GM19452 (cell line): ENCODE results near the gene GPR17.

ENCODE experiments used
- ATAC-seq: cut with Tn5 transposase; IDR thresholded peaks from one replicate; pipeline ENCODE4 v1.9.1; 2021; ENCODE audit not compliant: unreplicated experiment

GPR17 gene

GRCh38 chr2:127640082-127641072, 5.6 kb upstream of the GPR17 start:
- ATAC-seq, result peak; percentile 49

GRCh38 chr2:127641133-127641532, 4.8 kb upstream of the GPR17 start:
- no peak for ATAC-seq

GRCh38 chr2:127641846-127642507, 4.0 kb upstream of the GPR17 start:
- ATAC-seq, result no peak

GRCh38 chr2:127642706-127643438, 3.1 kb upstream of the GPR17 start:
- ATAC-seq, result no peak

GRCh38 chr2:127643439-127644065, 2.4 kb upstream of the GPR17 start:
- ATAC-seq, result no peak

GRCh38 chr2:127644066-127645025, 1.6 kb upstream of the GPR17 start:
- no peak for ATAC-seq

GRCh38 chr2:127645026-127645394, 943 bp upstream of the GPR17 start:
- ATAC-seq, result no peak

GRCh38 chr2:127646487-127647241, 711 bp downstream of the GPR17 start:
- ATAC-seq, result no peak

GRCh38 chr2:127647242-127648190, 1.6 kb downstream of the GPR17 start:
- ATAC-seq, result no peak

- no peak for ATAC-seq
Measured at GRCh38 chr2:127648321-127648720, 2.4 kb downstream of the GPR17 start.

GRCh38 chr2:127649100-127649611, 3.2 kb downstream of the GPR17 start:
- no peak for ATAC-seq

GRCh38 chr2:127649684-127650040, 3.7 kb downstream of the GPR17 start:
- ATAC-seq, result peak; percentile 63

- peak; percentile 19 for ATAC-seq
Measured at GRCh38 chr2:127650041-127650784, 4.3 kb downstream of the GPR17 start.

- no peak for ATAC-seq
Measured at GRCh38 chr2:127650785-127651380, 4.9 kb downstream of the GPR17 start.

- no peak for ATAC-seq
Measured at GRCh38 chr2:127651381-127651809, 5.4 kb downstream of the GPR17 start.

- no peak for ATAC-seq
Measured at GRCh38 chr2:127651971-127652550, 6.1 kb downstream of the GPR17 start.
